A549 (cell line): ENCODE data around the gene ZNF283. TPM values are rescaled to one million over a fixed set of nuclear protein-coding genes. Genes with fewer than 3 reads are reported as not detected.
A peak's percentile ranks its signal among the peaks of the same experiment; 100 is the strongest.

Experiments used
- ATAC-seq, 2 experiments: fragments of 200-7000 bp in 1 of 2; fragments of >200 bp in 1 of 2; cut with Nextera tagmentation in 1 of 2; cut with Tn5 transposase in 1 of 2; 3 replicates each; pipeline versions ENCODE4 v1.8.0 to v1.9.1; 2018 to 2020; ENCODE audit warnings: mild to moderate bottlenecking in 1 of 2, moderate library complexity in 1 of 2
- CTCF ChIA-PET: fragments of 300-600 bp; sonication (Branson Sonifier 250); formaldehyde crosslinking; extraction: SDS; loops from one replicate; lab custom pipeline; 2021; ENCODE audit warnings: antibody characterized with exemption, inconsistent platforms; lab: Yijun Ruan, JAX
- POLR2A ChIA-PET: fragments of 350-600 bp; formaldehyde crosslinking; extraction: SDS; loops from one replicate; lab custom pipeline; 2021; ENCODE audit warnings: antibody characterized with exemption, inconsistent platforms; lab: Yijun Ruan, JAX
- DNase-seq, 2 experiments: peaks; one replicate each; pipeline versions ENCODE4 v3.0.0 to v3.0.0-alpha.2; 2011 to 2016; ENCODE audit warnings: low read depth in 1 of 2, low spot score in 1 of 2
- FAIRE-seq: peaks from 2 replicates; lab custom pipeline; 2011; peaks lifted over from hg19 to GRCh38; lab: Jason Lieb, UNC
- H3K27ac ChIP-seq, 2 experiments: fragments of >200 bp; sonication (Bioruptor Twin); formaldehyde crosslinking; 3 replicates each; pipeline ENCODE4 v1.5.1; 2016 to 2017
- H3K4me1 ChIP-seq: fragments of >200 bp; sonication (Bioruptor Twin); formaldehyde crosslinking; 3 replicates; pipeline ENCODE4 v1.6.1; 2016
- H3K4me2 ChIP-seq: fragments of >200 bp; sonication (Bioruptor Twin); formaldehyde crosslinking; 3 replicates; pipeline ENCODE4 v1.6.1; 2016
- H3K4me3 ChIP-seq: fragments of >200 bp; sonication (Bioruptor Twin); formaldehyde crosslinking; 3 replicates; pipeline ENCODE4 v1.5.1; 2016
- H3K9me3 ChIP-seq: fragments of >200 bp; sonication (Bioruptor Twin); formaldehyde crosslinking; 3 replicates; pipeline ENCODE4 v1.6.1; 2016
- BHLHE40 ChIP-seq: IDR thresholded peaks from 2 replicates; pipeline ENCODE4 v1.6.1; 2012; ENCODE audit warnings: low read depth, low read length, inconsistent platforms
- CEBPB ChIP-seq, 2 experiments: fragments of >200 bp in 1 of 2; sonication (Bioruptor Twin) in 1 of 2; formaldehyde crosslinking in 1 of 2; IDR thresholded peaks; 2 replicates each; pipeline ENCODE4 v1.6.1; 2012 to 2016
- CHD4 ChIP-seq: fragments of 200-600 bp; sonication (generic); IDR thresholded peaks from 2 replicates; pipeline ENCODE4 v1.6.1; 2016; ENCODE audit warnings: antibody characterized with exemption, mild to moderate bottlenecking, borderline replicate concordance
- EHF ChIP-seq: fragments of 250-450 bp; sonication (Bioruptor Pico); IDR thresholded peaks from 2 replicates; pipeline ENCODE4 v1.5.0; 2020; ENCODE audit warnings: mild to moderate bottlenecking
- ELK1 ChIP-seq: fragments of 150-350 bp; IDR thresholded peaks from 2 replicates; pipeline ENCODE4 v1.6.1; 2014; ENCODE audit warnings: low read depth, mild to moderate bottlenecking, low read length
- FOSL2 ChIP-seq, 2 experiments: fragments of 450-650 bp in 1 of 2; fragments of >200 bp in 1 of 2; sonication (Bioruptor Twin) in 1 of 2; formaldehyde crosslinking; IDR thresholded peaks; 2 replicates each; pipeline versions ENCODE4 v1.5.0 to v1.6.1; 2016 to 2020; ENCODE audit warnings: mild to moderate bottlenecking in 1 of 2, moderate library complexity in 1 of 2
- HOXB5 ChIP-seq: fragments of 250-450 bp; sonication (Bioruptor Pico); IDR thresholded peaks from 2 replicates; pipeline ENCODE4 v1.5.0; 2020; ENCODE audit warnings: mild to moderate bottlenecking, moderate library complexity
- MAX ChIP-seq: IDR thresholded peaks from 2 replicates; pipeline ENCODE4 v1.6.1; 2012
- POLR2A ChIP-seq: IDR thresholded peaks from 2 replicates; pipeline ENCODE4 v1.6.1; 2012; ENCODE audit warnings: mild to moderate bottlenecking, low read length
- RAD21 ChIP-seq, 2 experiments: fragments of >200 bp in 1 of 2; sonication (Bioruptor Twin) in 1 of 2; formaldehyde crosslinking in 1 of 2; IDR thresholded peaks in 1 of 2; conservative IDR thresholded peaks in 1 of 2; 2 replicates in 1 of 2; 3 replicates in 1 of 2; pipeline ENCODE4 v1.6.1; 2012 to 2018; ENCODE audit warnings: inconsistent platforms in 1 of 2
- RARB ChIP-seq: fragments of 250-450 bp; sonication (Bioruptor Pico); IDR thresholded peaks from 2 replicates; pipeline ENCODE4 v1.8.0; 2021; ENCODE audit warnings: mild to moderate bottlenecking, moderate library complexity
- ZC3H11A ChIP-seq: fragments of 450-650 bp; IDR thresholded peaks from 2 replicates; pipeline ENCODE4 v1.6.1; 2014; ENCODE audit warnings: antibody characterized with exemption, mild to moderate bottlenecking
- ZFP36 ChIP-seq: fragments of 450-650 bp; IDR thresholded peaks from 2 replicates; pipeline ENCODE4 v1.6.1; 2014; ENCODE audit warnings: borderline replicate concordance; ENCODE audit not compliant: partially characterized antibody
- WGBS: methylation state at CpG from one replicate; pipeline ENCODE4 v1.1.6; 2017; ENCODE audit errors: missing lambda C conversion rate; 5-methylcytosine and 5-hydroxymethylcytosine counted together
- polyA plus RNA-seq, 4 experiments: library from polyadenylated mRNA; depleted of rRNA in 3 of 4; stranded (reverse); fragments of >200 nt; fragmentation: RNase III in 1 of 4; extraction: RNeasy Plus Mini Kit Qiagen cat#74134 plus additional on column Dnase treatment in 1 of 4; gene quantifications; 2 replicates in 3 of 4; 3 replicates in 1 of 4; pipeline ENCODE4 v1.2.3, GENCODE V29; 2011 to 2017

ZNF283 gene
- polyA plus RNA-seq, 2 of the 4 experiments (the other 2 are of a cell fraction), result 6.1 to 8.9 TPM

- ATAC-seq, result peak in 1 of 2 experiments; percentile 19; a peak in 3 of 6 replicates
- Histone ChIP-seq H3K4me1 (0 out of 3 replicates have a peak, but pooled peaks cover 4% of the 10 kb centered on the region), H3K9me3 (peaks cover 9% of the 10 kb centered on the region), H3K4me2 (peak overlapping the region; percentile 73), H3K4me3 (peak overlapping the region; percentile 40), H3K27ac (peak overlapping the region in 1 of 2 experiments; percentile 12; a peak in 2 of 6 replicates)
- 34% methylated on average over 5 of the region's 5 CpGs for WGBS
- peak; percentile 47 for TF ChIP-seq ZFP36
- no peak for TF ChIP-seq RARB (CRISPR knock-in tag)
- TF ChIP-seq ZC3H11A, result no peak
- CTCF ChIA-PET, result no interaction called here
- DNase-seq, result no peak
- FAIRE-seq, result no peak
- POLR2A ChIA-PET, result no interaction called here
Observed at GRCh38 chr19:43798026-43798545, 29.0 kb upstream of the ZNF283 start.

GRCh38 chr19:43798546-43799409, 28.3 kb upstream of the ZNF283 start:
- ChIA-PET CTCF (interaction anchor here (1.0 to 1.6 kb wide), 3 partner anchors 11 to 54 kb away, joined by 3 to 4 read pairs (median 3); no protein-coding TSS in a partner anchor), POLR2A (interaction anchor here (0.6 kb wide), 1 partner anchor 306 kb away, joined by 3 read pairs; no protein-coding TSS in a partner anchor)
- DNase-seq, result peak in 1 of 2 experiments; percentile 30
- peak; percentile 37 to 75; a peak in 5 of 6 replicates for ATAC-seq
- 0 out of 2 replicates have a peak, but pooled peaks have one; percentile 32 for TF ChIP-seq MAX
- TF ChIP-seq CEBPB (IDR thresholded peaks at IDR 0.05), result no peak
- TF ChIP-seq EHF, result no peak
- peaks cover 9% of the 10 kb centered on the region for H3K9me3 ChIP-seq
- H3K4me1 ChIP-seq, result 0 out of 3 replicates have a peak, but pooled peaks cover 4% of the 10 kb centered on the region
- peak overlapping the region in 1 of 2 experiments; percentile 12; a peak in 2 of 6 replicates for H3K27ac ChIP-seq
- 52% methylated on average over 54 of the region's 70 CpGs for WGBS
- peak overlapping the region; percentile 40 for H3K4me3 ChIP-seq
- H3K4me2 ChIP-seq, result peak overlapping the region; percentile 73
- FAIRE-seq, result no peak

GRCh38 chr19:43799502-43800142, 27.5 kb upstream of the ZNF283 start:
- Histone ChIP-seq H3K4me1 (0 out of 3 replicates have a peak, but pooled peaks cover 4% of the 10 kb centered on the region), H3K4me2 (no peak overlapping the region), H3K4me3 (no peak overlapping the region), H3K27ac (no peak overlapping the region), H3K9me3 (peaks cover 9% of the 10 kb centered on the region)
- ATAC-seq (no peak; a peak in 2 of 6 replicates), DNase-seq (no peak), FAIRE-seq (no peak)
- ChIA-PET CTCF (interaction anchor here (1.0 to 1.6 kb wide), 3 partner anchors 10 to 55 kb away, joined by 3 to 4 read pairs (median 3); no protein-coding TSS in a partner anchor), POLR2A (interaction anchor here (0.6 kb wide), 1 partner anchor 307 kb away, joined by 3 read pairs; no protein-coding TSS in a partner anchor)
- WGBS, result 79% methylated on average over 6 of the region's 6 CpGs
- TF ChIP-seq FOSL2 (IDR thresholded peaks at IDR 0.05) (no peak), FOSL2 (CRISPR knock-in tag; IDR thresholded peaks at IDR 0.05) (no peak), ELK1 (no peak), POLR2A (no peak), CHD4 (no peak), BHLHE40 (no peak), HOXB5 (CRISPR knock-in tag) (no peak), RAD21 (conservative IDR thresholded peaks at IDR 0.05 in 1 of 2, IDR thresholded peaks at IDR 0.05 in 1 of 2) (no peak)
